Parathyroid adenoma (tissue), 2 donors: ENCODE measurements around the gene CTNNB1.

Source experiments
- H2AFZ ChIP-seq: fragments of 300-600 bp; sonication (generic); one replicate; pipeline ENCODE4 v1.7.0; 2017; ENCODE audit warnings: antibody characterized with exemption, mild to moderate bottlenecking
- H3K27ac ChIP-seq: fragments of 300-600 bp; sonication (generic); one replicate; pipeline ENCODE4 v1.7.0; 2017
- H3K27me3 ChIP-seq: fragments of 300-600 bp; sonication (generic); one replicate; pipeline ENCODE4 v1.7.0; 2017; ENCODE audit warnings: low read length; ENCODE audit not compliant: control insufficient read depth, insufficient read depth
- H3K36me3 ChIP-seq: fragments of 300-600 bp; sonication (generic); one replicate; pipeline ENCODE4 v1.7.0; 2017; ENCODE audit warnings: low read length; ENCODE audit not compliant: control insufficient read depth, insufficient read depth
- H3K4me1 ChIP-seq: fragments of 300-600 bp; sonication (generic); one replicate; pipeline ENCODE4 v1.7.0; 2017; ENCODE audit warnings: control low read depth
- H3K4me2 ChIP-seq: fragments of 300-600 bp; sonication (generic); one replicate; pipeline ENCODE4 v1.7.0; 2017; ENCODE audit warnings: low read length
- H3K4me3 ChIP-seq: fragments of 300-600 bp; sonication (generic); one replicate; pipeline ENCODE4 v1.7.0; 2017; ENCODE audit warnings: low read depth, low read length
- H3K79me2 ChIP-seq: fragments of 300-600 bp; sonication (generic); one replicate; pipeline ENCODE4 v1.7.0; 2017; ENCODE audit warnings: control low read depth
- H3K9ac ChIP-seq: fragments of 300-600 bp; sonication (generic); one replicate; pipeline ENCODE4 v1.7.0; 2017; ENCODE audit warnings: mild to moderate bottlenecking
- H3K9me3 ChIP-seq: fragments of 300-600 bp; sonication (generic); one replicate; pipeline ENCODE4 v1.7.0; 2017; ENCODE audit warnings: low read length; ENCODE audit not compliant: control insufficient read depth
- CTCF ChIP-seq: fragments of 300-600 bp; sonication (generic); IDR thresholded peaks from one replicate; pipeline ENCODE4 v1.7.0; 2017; ENCODE audit warnings: antibody characterized with exemption, mild to moderate bottlenecking
- donor health status: primary hyperparathyroidism.

The CTNNB1 gene

GRCh38 chr3:41195946-41196345, 3.4 kb upstream of the CTNNB1 start:
- no peak overlapping the region for H3K4me3 ChIP-seq
- TF ChIP-seq CTCF = no peak
- no peak overlapping the region for H3K9ac ChIP-seq
- H3K9me3 ChIP-seq = no peaks in the 10 kb centered on the region
- no peak overlapping the region for H2AFZ ChIP-seq
- no peaks in the 10 kb centered on the region for H3K27me3 ChIP-seq
- H3K27ac ChIP-seq = no peak overlapping the region
- no peaks in the 10 kb centered on the region for H3K36me3 ChIP-seq
- no peaks in the 10 kb centered on the region for H3K4me1 ChIP-seq
- no peak overlapping the region for H3K4me2 ChIP-seq
- peaks cover 7% of the 10 kb centered on the region for H3K79me2 ChIP-seq

- Histone ChIP-seq H3K27ac (no peak overlapping the region), H2AFZ (no peak overlapping the region), H3K4me3 (no peak overlapping the region), H3K36me3 (no peaks in the 10 kb centered on the region), H3K9me3 (no peaks in the 10 kb centered on the region), H3K27me3 (no peaks in the 10 kb centered on the region), H3K4me1 (peaks cover 2% of the 10 kb centered on the region), H3K79me2 (peaks cover 13% of the 10 kb centered on the region), H3K9ac (no peak overlapping the region), H3K4me2 (no peak overlapping the region)
- no peak for TF ChIP-seq CTCF
Measured at GRCh38 chr3:41196499-41197410, 2.5 kb upstream of the CTNNB1 start.

DNA sequence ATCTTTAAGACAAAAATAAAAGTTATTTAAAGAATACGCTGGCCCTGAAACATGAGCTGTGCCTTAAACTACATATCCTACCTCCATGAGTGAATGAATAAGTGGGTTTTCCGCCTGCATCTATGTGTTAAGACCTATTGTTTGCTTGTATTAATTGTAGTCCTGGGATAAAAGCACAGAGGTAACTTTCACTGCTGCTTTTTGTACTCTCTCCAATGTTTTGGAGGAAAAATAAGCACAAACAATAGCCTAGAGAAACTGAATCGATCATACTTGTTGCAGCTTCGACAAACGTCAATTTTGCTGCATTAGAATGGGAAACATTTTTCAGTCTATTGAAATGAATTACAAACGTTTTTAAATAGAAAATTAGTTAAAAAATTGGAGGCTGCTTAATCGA, 1.3 kb upstream of the CTNNB1 start:
- H3K4me2 ChIP-seq = no peak overlapping the region
- peaks cover 22% of the 10 kb centered on the region for H3K79me2 ChIP-seq
- no peak overlapping the region for H2AFZ ChIP-seq
- H3K9me3 ChIP-seq = no peaks in the 10 kb centered on the region
- no peak overlapping the region for H3K4me3 ChIP-seq
- H3K9ac ChIP-seq = no peak overlapping the region
- peaks cover 11% of the 10 kb centered on the region for H3K4me1 ChIP-seq
- no peaks in the 10 kb centered on the region for H3K27me3 ChIP-seq
- no peak overlapping the region for H3K27ac ChIP-seq
- TF ChIP-seq CTCF = no peak
- H3K36me3 ChIP-seq = no peaks in the 10 kb centered on the region

- TF ChIP-seq CTCF = no peak
- Histone ChIP-seq H3K4me2 (peak overlapping the region; percentile 77), H3K27ac (peak overlapping the region; percentile 93), H3K9me3 (no peaks in the 10 kb centered on the region), H3K4me1 (peaks cover 11% of the 10 kb centered on the region), H2AFZ (peak overlapping the region; percentile 98), H3K79me2 (peaks cover 26% of the 10 kb centered on the region), H3K27me3 (no peaks in the 10 kb centered on the region), H3K4me3 (peak overlapping the region; percentile 89), H3K9ac (peak overlapping the region; percentile 97), H3K36me3 (no peaks in the 10 kb centered on the region)
Measured at GRCh38 chr3:41198526-41198925, 779 bp upstream of the CTNNB1 start.
